Prostate gland (tissue), 2 donors: ENCODE data around the gene CCR9.

Experiments
- CTCF ChIP-seq, 4 experiments: fragments of 200-600 bp in 2 of 4; fragments of 450-650 bp in 2 of 4; sonication (generic) in 2 of 4; IDR thresholded peaks; 1 replicate in 3 of 4; 2 replicates in 1 of 4; pipeline ENCODE4 v1.5.1; 2016 to 2019; ENCODE audit warnings: antibody characterized with exemption in 4 of 4, mild to moderate bottlenecking in 2 of 4, moderate library complexity in 2 of 4
- POLR2A ChIP-seq: fragments of 450-650 bp; IDR thresholded peaks from one replicate; pipeline ENCODE4 v1.6.1; 2016; ENCODE audit warnings: antibody characterized with exemption, mild to moderate bottlenecking

DNA sequence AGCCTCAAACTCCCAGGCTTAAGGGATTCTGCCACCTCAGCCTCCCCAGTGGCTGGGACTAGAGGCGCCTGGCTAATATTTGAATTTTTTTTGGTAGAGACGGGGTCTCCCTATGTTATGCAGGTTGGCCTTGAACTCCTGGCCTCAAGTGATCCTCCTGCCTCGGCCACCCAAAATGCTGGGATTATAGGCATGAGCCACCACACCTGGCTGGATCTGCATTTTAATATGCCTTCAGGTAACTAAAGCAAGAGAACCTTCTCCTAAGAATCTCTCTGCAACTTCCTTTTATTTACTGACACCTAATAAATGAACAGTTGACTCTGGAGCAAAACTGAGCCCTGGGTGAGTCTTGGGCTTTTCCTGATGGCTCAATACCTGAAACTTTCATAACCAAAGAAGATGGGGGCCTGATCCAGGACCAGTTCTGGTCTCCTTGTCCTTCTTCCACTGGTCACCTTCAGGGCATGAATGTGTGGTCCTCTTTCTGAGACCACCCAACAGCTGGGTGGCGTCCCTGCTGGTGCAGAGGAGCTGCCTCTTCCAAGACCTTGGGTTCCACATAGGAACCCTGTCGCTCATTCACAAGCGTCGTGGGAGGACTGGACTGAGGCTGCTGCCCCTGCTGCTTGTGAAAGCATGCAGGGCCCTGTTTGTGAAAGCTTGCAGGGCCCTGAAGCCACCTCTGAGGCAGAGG, 28.2 kb downstream of the CCR9 start:
- TF ChIP-seq POLR2A (no peak), CTCF (IDR thresholded peaks at IDR 0.05) (no peak)
